ENCODE results near the gene SLC25A12. TPM values are rescaled to one million over a fixed set of nuclear protein-coding genes. Genes with fewer than 3 reads are reported as not detected.
A peak's percentile ranks its signal among the peaks of the same experiment; 100 is the strongest.
"Not testable (repeated sequence)": the region's sequence is repeated elsewhere in the genome, so short reads cannot be mapped to it uniquely, and the experiment has no call there.

The SLC25A12 gene
- total and polyA plus RNA-seq, 7 donors: 19.1 to 83.6 (median 66.5) TPM

- Histone ChIP-seq H3K36me3 (ENCODE audit: insufficient read depth in 1 of 2, low read depth in 1 of 2) (no peaks in the 10 kb centered on the region), H3K27ac (no peak overlapping the region), H3K4me1 (no peaks in the 10 kb centered on the region), H3K27me3 (ENCODE audit: insufficient read depth in 3 of 3, low read length in 2 of 3) (no peaks in the 10 kb centered on the region), H3K4me3 (no peak overlapping the region), H3K9me3 (no peaks in the 10 kb centered on the region)
- no peak for TF ChIP-seq CTCF (IDR thresholded peaks at IDR 0.05)
- intact Hi-C loops (cut with DNase I): no loop called here
- 89 to 97% (median 94%) methylated on average over 1 of the region's 1 CpG for WGBS, 3 donors
- ATAC-seq: no peak
- DNase-seq: no peak
Observed at GRCh38 chr2:171908235-171908634, 14.2 kb upstream of the SLC25A12 start.

GRCh38 chr2:171902840-171903420 lies 8.9 kb upstream of the SLC25A12 start:
- 28 to 50% (median 34%) methylated on average over 2 of the region's 2 CpGs for WGBS, 3 donors
- Histone ChIP-seq H3K4me3 (no peak overlapping the region), H3K27me3 (ENCODE audit: insufficient read depth in 3 of 3, low read length in 2 of 3) (no peaks in the 10 kb centered on the region), H3K27ac (no peak overlapping the region), H3K9me3 (no peaks in the 10 kb centered on the region), H3K4me1 (no peaks in the 10 kb centered on the region), H3K36me3 (ENCODE audit: insufficient read depth in 1 of 2, low read depth in 1 of 2) (no peaks in the 10 kb centered on the region)
- TF ChIP-seq CTCF (IDR thresholded peaks at IDR 0.05): no peak
- DNase-seq (no peak), ATAC-seq (peak; percentile 77 to 94 (median 86))
- intact Hi-C loops (cut with DNase I): no loop called here

- H3K4me1 ChIP-seq; H3K36me3 ChIP-seq (ENCODE audit: insufficient read depth in 1 of 2, low read depth in 1 of 2); H3K27me3 ChIP-seq (ENCODE audit: insufficient read depth in 3 of 3, low read length in 2 of 3); intact Hi-C loops (cut with DNase I); H3K27ac ChIP-seq; ATAC-seq; H3K4me3 ChIP-seq; DNase-seq; H3K9me3 ChIP-seq: not testable (repeated sequence)
- 95 to 97% (median 96%) methylated on average over 22 to 50 of the region's 58 CpGs for whole genome bisulfite sequencing, 3 donors
Observed at GRCh38 chr2:171899623-171900282, 5.7 kb upstream of the SLC25A12 start.

GRCh38 chr2:171895786-171896185 lies 1.7 kb upstream of the SLC25A12 start:
- no peak for TF ChIP-seq CTCF (IDR thresholded peaks at IDR 0.05)
- Histone ChIP-seq H3K4me3 (no peak overlapping the region), H3K27ac (peak overlapping the region; percentile 90), H3K9me3 (no peaks in the 10 kb centered on the region), H3K36me3 (ENCODE audit: insufficient read depth in 1 of 2, low read depth in 1 of 2) (peaks cover 0 to 4% of the 10 kb centered on the region in 2 donors), H3K4me1 (peaks cover 9% of the 10 kb centered on the region), H3K27me3 (ENCODE audit: insufficient read depth in 3 of 3, low read length in 2 of 3) (no peaks in the 10 kb centered on the region)
- ATAC-seq (no peak), DNase-seq (no peak)
- 73 to 93% (median 75%) methylated on average over 1 of the region's 1 CpG for WGBS, 3 donors
- intact Hi-C loops (cut with DNase I): loop anchor here in 1 of 2 donors (2.0 kb wide), 1 partner anchor 27 kb away; the partner anchor contains the start of gene HAT1

- Histone ChIP-seq H3K36me3 (ENCODE audit: insufficient read depth in 1 of 2, low read depth in 1 of 2) (peaks cover 0 to 4% of the 10 kb centered on the region in 2 donors), H3K9me3 (no peaks in the 10 kb centered on the region), H3K27me3 (ENCODE audit: insufficient read depth in 3 of 3, low read length in 2 of 3) (no peaks in the 10 kb centered on the region), H3K4me1 (peaks cover 14% of the 10 kb centered on the region), H3K27ac (peak overlapping the region; percentile 90), H3K4me3 (peak overlapping the region; percentile 87)
- WGBS, 3 donors: 14 to 22% (median 15%) methylated on average over 10 of the region's 10 CpGs
- TF ChIP-seq CTCF (IDR thresholded peaks at IDR 0.05): no peak
- intact Hi-C loops (cut with DNase I): loop anchor here in 1 of 2 donors (2.0 to 5.0 kb wide), 2 partner anchors 28 to 108 kb away; partner anchors contain the start of gene HAT1
- ATAC-seq: no peak
- DNase-seq: no peak
Observed at GRCh38 chr2:171894612-171894947, 536 bp upstream of the SLC25A12 start.

Measured in psoas muscle (tissue), 8 donors.